ENCODE measurements around the gene CYTL1.

Gene CYTL1

GRCh38 chr4:4971796-4972195, 47.5 kb downstream of the CYTL1 start:
- Mint-ChIP-seq H3K4me1 (no peaks in the 10 kb centered on the region), H3K9me3 (peaks cover 6% of the 10 kb centered on the region), H3K27ac (no peak overlapping the region), H3K4me3 (no peak overlapping the region), H3K36me3 (no peaks in the 10 kb centered on the region)
- DNase-seq (ENCODE audit: low spot score in 2 of 2), result no peak
- no peak for ATAC-seq

GRCh38 chr4:4969298-4969697, 50.0 kb downstream of the CYTL1 start:
- Mint-ChIP-seq H3K27ac (no peak overlapping the region), H3K4me3 (no peak overlapping the region), H3K9me3 (peaks cover 5% of the 10 kb centered on the region), H3K36me3 (no peaks in the 10 kb centered on the region), H3K4me1 (no peaks in the 10 kb centered on the region)
- ATAC-seq (no peak), DNase-seq (ENCODE audit: low spot score in 2 of 2) (no peak)

- DNase-seq (ENCODE audit: low spot score in 2 of 2) (no peak), ATAC-seq (no peak)
- Mint-ChIP-seq H3K36me3 (no peaks in the 10 kb centered on the region), H3K4me1 (no peaks in the 10 kb centered on the region), H3K9me3 (peaks cover 15% of the 10 kb centered on the region), H3K27ac (no peak overlapping the region), H3K4me3 (no peak overlapping the region)
Observed at GRCh38 chr4:4968161-4968725, 51.0 kb downstream of the CYTL1 start.

All from stimulated activated effector memory CD8-positive, alpha-beta T cell treated with anti-CD3 and anti-CD28 coated beads, Interleukin-12 subunit alpha, Interleukin-12 subunit beta, amount 100 ng/mL, for 72 hours (primary cell).